Peyer's patch (tissue), 4 donors: ENCODE data around the gene MAST4.

Experiments
- POLR2A ChIP-seq, 2 donors: fragments of 450-650 bp; IDR thresholded peaks; one replicate each; pipeline ENCODE4 v1.5.1; 2017; ENCODE audit warnings: antibody characterized with exemption in 2 of 2, mild to moderate bottlenecking in 2 of 2, moderate library complexity in 2 of 2
- TF ChIP-seq, protein P1 (sequence below), 6 experiments: fragments of 450-650 bp in 4 of 6; fragments of 200-600 bp in 2 of 6; sonication (generic) in 1 of 6; IDR thresholded peaks; one replicate each; pipeline ENCODE4 v1.5.1; 2017 to 2019; ENCODE audit warnings: antibody characterized with exemption in 6 of 6, mild to moderate bottlenecking in 3 of 6, moderate library complexity in 1 of 6

DNA sequence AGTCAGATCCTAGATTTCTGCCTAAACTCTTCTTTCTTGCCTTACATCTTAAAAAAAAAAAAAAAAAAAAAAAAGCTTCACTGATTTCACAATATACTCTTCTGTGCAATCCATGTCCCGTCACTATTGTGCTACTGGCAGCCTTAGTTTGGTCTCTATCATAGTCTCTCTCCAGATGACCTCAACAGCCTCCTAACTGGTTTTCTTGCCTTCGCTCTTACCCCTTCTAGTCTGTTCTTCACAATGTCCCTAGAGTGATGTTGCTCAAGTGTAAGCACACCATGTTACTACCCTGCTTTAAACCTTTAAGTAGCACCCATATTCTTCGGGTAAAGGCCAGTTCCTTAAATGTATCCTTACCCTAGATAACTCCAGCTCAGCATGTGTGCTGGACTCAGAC lies 574.6 kb downstream of the MAST4 start:
- TF ChIP-seq, protein P1, sequence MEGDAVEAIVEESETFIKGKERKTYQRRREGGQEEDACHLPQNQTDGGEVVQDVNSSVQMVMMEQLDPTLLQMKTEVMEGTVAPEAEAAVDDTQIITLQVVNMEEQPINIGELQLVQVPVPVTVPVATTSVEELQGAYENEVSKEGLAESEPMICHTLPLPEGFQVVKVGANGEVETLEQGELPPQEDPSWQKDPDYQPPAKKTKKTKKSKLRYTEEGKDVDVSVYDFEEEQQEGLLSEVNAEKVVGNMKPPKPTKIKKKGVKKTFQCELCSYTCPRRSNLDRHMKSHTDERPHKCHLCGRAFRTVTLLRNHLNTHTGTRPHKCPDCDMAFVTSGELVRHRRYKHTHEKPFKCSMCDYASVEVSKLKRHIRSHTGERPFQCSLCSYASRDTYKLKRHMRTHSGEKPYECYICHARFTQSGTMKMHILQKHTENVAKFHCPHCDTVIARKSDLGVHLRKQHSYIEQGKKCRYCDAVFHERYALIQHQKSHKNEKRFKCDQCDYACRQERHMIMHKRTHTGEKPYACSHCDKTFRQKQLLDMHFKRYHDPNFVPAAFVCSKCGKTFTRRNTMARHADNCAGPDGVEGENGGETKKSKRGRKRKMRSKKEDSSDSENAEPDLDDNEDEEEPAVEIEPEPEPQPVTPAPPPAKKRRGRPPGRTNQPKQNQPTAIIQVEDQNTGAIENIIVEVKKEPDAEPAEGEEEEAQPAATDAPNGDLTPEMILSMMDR (IDR thresholded peaks at IDR 0.05), result no peak
- TF ChIP-seq POLR2A (IDR thresholded peaks at IDR 0.05), result no peak
